Stomach (tissue), 9 donors: ENCODE data around the gene ABLIM2. TPM values are rescaled to one million over a fixed set of nuclear protein-coding genes. Genes with fewer than 3 reads are reported as not detected.

Experiments
- DNase-seq, 2 donors: peaks; one replicate each; pipeline versions ENCODE4 v3.0.0 to v3.0.0-alpha.2; 2013 to 2019
- H3K27ac ChIP-seq, 5 donors: fragments of 200-600 bp in 4 of 5; sonication (generic) in 4 of 5; one replicate each; pipeline ENCODE4 v1.5.1; 2013 to 2019; ENCODE audit warnings: mild to moderate bottlenecking in 1 of 5, moderate library complexity in 1 of 5
- H3K27me3 ChIP-seq, 3 donors: fragments of 200-600 bp; sonication (generic); one replicate each; pipeline ENCODE4 v1.5.1; 2017 to 2019; ENCODE audit warnings: mixed run types in 1 of 3
- H3K36me3 ChIP-seq, 4 donors: fragments of 200-600 bp; sonication (generic); 1 replicate in 3 of 4; 2 replicates in 1 of 4; pipeline ENCODE4 v1.5.1; 2016 to 2019
- H3K4me1 ChIP-seq, 4 donors: fragments of 200-600 bp; sonication (generic); one replicate each; pipeline ENCODE4 v1.5.1; 2016 to 2019
- H3K4me3 ChIP-seq, 4 donors: fragments of 200-600 bp; sonication (generic) in 3 of 4; one replicate each; pipeline ENCODE4 v1.5.1; 2016 to 2019; ENCODE audit warnings: mild to moderate bottlenecking in 1 of 4
- H3K9me3 ChIP-seq, 4 donors: fragments of 200-600 bp; sonication (generic); one replicate each; pipeline ENCODE4 v1.5.1; 2016 to 2019
- CTCF ChIP-seq, 7 experiments: fragments of 450-650 bp in 4 of 7; fragments of 200-600 bp in 3 of 7; sonication (generic) in 3 of 7; IDR thresholded peaks; one replicate each; pipeline ENCODE4 v1.5.1; 2016 to 2019; ENCODE audit warnings: antibody characterized with exemption in 7 of 7, control low read depth in 2 of 7, mild to moderate bottlenecking in 1 of 7
- EP300 ChIP-seq: sonication (generic); formaldehyde crosslinking; IDR thresholded peaks from one replicate; pipeline ENCODE4 v1.6.1; 2017; ENCODE audit warnings: antibody characterized with exemption
- POLR2A ChIP-seq, 4 donors: fragments of 450-650 bp; IDR thresholded peaks; one replicate each; pipeline ENCODE4 v1.6.1; 2016; ENCODE audit warnings: antibody characterized with exemption in 4 of 4, control low read depth in 2 of 4, mild to moderate bottlenecking in 1 of 4, moderate library complexity in 1 of 4
- POLR2AphosphoS5 ChIP-seq, 3 donors: sonication (generic); formaldehyde crosslinking; IDR thresholded peaks; one replicate each; pipeline ENCODE4 v1.6.1; 2016; ENCODE audit warnings: antibody characterized with exemption in 3 of 3
- WGBS, 5 donors: extraction: QIAGEN DNeasy Blood & Tissue Kit in 3 of 5; methylation state at CpG; one replicate each; pipeline versions ENCODE4 v1.1.5 to v1.1.7; 2013 to 2018; 5-methylcytosine and 5-hydroxymethylcytosine counted together
- intact Hi-C: fragments of 100-400 bp; cut with DNase I; formaldehyde crosslinking; loops from one replicate; pipeline ENCODE4 v1.15.1; 2023; ENCODE audit warnings: low total_unique reads
- polyA plus RNA-seq, 3 donors: library from polyadenylated mRNA; stranded (reverse); fragments of 200-250 nt; gene quantifications; one replicate each; pipeline ENCODE4 v1.2.3, GENCODE V29; 2013
- total RNA-seq, 5 donors: library from RNA; depleted of rRNA; stranded (reverse); fragments of >200 nt; gene quantifications; one replicate each; pipeline versions ENCODE4 v1.1.0 to v1.2.3, GENCODE V29; 2014 to 2016
- donor health status: healthy with polysubstance abuse.
- donor health status: Bipolar disorder and iron deficiency.
- donor health status: healthy.

The ABLIM2 gene
- total and polyA plus RNA-seq, 8 donors, result 2.3 to 28.0 (median 5.5) TPM

DNA sequence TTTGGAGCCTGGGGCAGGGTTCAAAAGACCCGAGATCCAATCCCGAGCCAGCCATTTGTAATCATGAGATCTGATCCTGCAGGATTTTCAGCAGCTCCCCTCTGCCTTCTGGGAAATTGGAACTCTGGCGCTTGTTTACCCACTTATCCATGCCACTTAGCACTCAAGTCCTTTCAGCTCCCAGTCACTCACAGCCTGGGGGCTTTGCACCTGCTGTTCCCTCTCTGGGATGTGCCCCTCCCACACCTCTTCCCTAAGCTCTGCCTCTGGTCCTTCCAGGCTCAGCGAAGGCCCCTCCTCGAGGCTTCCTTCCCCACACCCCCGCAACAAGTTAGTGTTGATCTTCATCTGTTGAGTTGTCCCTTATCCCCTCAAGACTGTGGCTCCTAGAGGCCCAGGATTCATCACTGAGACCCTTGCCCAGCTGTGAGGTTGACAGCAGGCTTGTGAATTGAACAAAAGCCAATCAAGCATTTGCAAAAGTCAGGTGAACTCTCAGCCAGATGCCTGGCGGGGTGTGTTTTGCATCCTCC is 119.8 kb downstream of the ABLIM2 start:
- TF ChIP-seq POLR2AphosphoS5 (IDR thresholded peaks at IDR 0.05), result no peak
- TF ChIP-seq EP300, result no peak
- no peak overlapping the region for H3K27ac ChIP-seq
- H3K4me1 ChIP-seq, result no peaks in the 10 kb centered on the region
- DNase-seq, result no peak
- H3K4me3 ChIP-seq, result no peak overlapping the region
- H3K36me3 ChIP-seq, result no peaks in the 10 kb centered on the region
- H3K27me3 ChIP-seq, result no peaks in the 10 kb centered on the region
- intact Hi-C loops, result no loop called here
- WGBS, 5 donors, result 75 to 79% (median 77%) methylated on average over 7 of the region's 7 CpGs
- H3K9me3 ChIP-seq, result no peaks in the 10 kb centered on the region

DNA sequence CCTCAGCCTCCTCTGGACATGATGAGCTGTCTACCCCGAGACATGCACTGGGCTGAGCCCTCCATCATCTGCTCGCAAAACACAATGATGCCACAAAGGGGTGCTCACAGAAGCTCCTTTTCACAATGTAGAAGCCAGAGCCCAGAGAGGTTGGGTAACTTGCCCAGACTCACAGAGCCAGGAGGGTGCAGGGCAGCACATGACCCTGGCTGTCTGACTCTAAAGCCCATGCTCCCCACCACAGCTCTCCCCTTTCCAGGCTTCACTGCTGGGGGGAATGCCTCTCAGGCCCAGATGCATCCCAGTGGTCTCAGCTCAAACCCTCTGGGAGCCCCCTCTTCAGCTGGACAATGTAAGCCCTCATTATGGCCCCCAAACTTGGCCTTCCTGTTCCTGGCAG is 120.5 kb downstream of the ABLIM2 start:
- Histone ChIP-seq H3K9me3 (no peaks in the 10 kb centered on the region), H3K4me3 (no peak overlapping the region), H3K27me3 (no peaks in the 10 kb centered on the region), H3K4me1 (no peaks in the 10 kb centered on the region), H3K27ac (no peak overlapping the region), H3K36me3 (no peaks in the 10 kb centered on the region)
- no peak for TF ChIP-seq EP300
- no peak for TF ChIP-seq POLR2A (IDR thresholded peaks at IDR 0.05)
- TF ChIP-seq CTCF (IDR thresholded peaks at IDR 0.05), result no peak
- TF ChIP-seq POLR2AphosphoS5 (IDR thresholded peaks at IDR 0.05), result no peak
- intact Hi-C loops, result no loop called here
- DNase-seq, result no peak
- 72 to 83% (median 78%) methylated on average over 2 of the region's 2 CpGs for WGBS, 5 donors

- H3K4me1 ChIP-seq, result no peaks in the 10 kb centered on the region
- H3K4me3 ChIP-seq, result no peak overlapping the region
- no peaks in the 10 kb centered on the region for H3K36me3 ChIP-seq
- no peaks in the 10 kb centered on the region for H3K27me3 ChIP-seq
- H3K27ac ChIP-seq, result no peak overlapping the region
- TF ChIP-seq POLR2AphosphoS5 (IDR thresholded peaks at IDR 0.05) (no peak), POLR2A (IDR thresholded peaks at IDR 0.05) (no peak), EP300 (no peak), CTCF (IDR thresholded peaks at IDR 0.05) (no peak)
- intact Hi-C loops, result no loop called here
- 75 to 87% (median 82%) methylated on average over 7 of the region's 7 CpGs for WGBS, 5 donors
- DNase-seq, result no peak
- no peaks in the 10 kb centered on the region for H3K9me3 ChIP-seq
These were observed 121.4 kb downstream of the ABLIM2 start for GRCh38 chr4:8037150-8037769.

- intact Hi-C loops, result no loop called here
These were observed 123.2 kb downstream of the ABLIM2 start for GRCh38 chr4:8035371-8035780.

More at GRCh38 chr4:8035371-8035780, 123.2 kb downstream of the ABLIM2 start:
- Histone ChIP-seq H3K36me3 (no peaks in the 10 kb centered on the region), H3K4me1 (no peaks in the 10 kb centered on the region), H3K9me3 (no peaks in the 10 kb centered on the region), H3K27me3 (no peaks in the 10 kb centered on the region), H3K27ac (no peak overlapping the region), H3K4me3 (no peak overlapping the region)
- WGBS, 5 donors, result 44 to 73% (median 68%) methylated on average over 13 of the region's 13 CpGs
- DNase-seq, result no peak
- TF ChIP-seq EP300 (no peak), POLR2A (IDR thresholded peaks at IDR 0.05) (no peak), POLR2AphosphoS5 (IDR thresholded peaks at IDR 0.05) (no peak), CTCF (IDR thresholded peaks at IDR 0.05) (no peak)
